Glutamatergic neuron (in vitro differentiated cells): Measurements from ENCODE around the gene LIMS2. TPM values are rescaled to one million over a fixed set of nuclear protein-coding genes. Genes with fewer than 3 reads are reported as not detected.

Experiments used
- DNase-seq: peaks from one replicate; pipeline ENCODE4 v3.0.0; 2022
- H3K27ac Mint-ChIP-seq: one replicate; pipeline ENCODE4 v1.8.0; 2020; ENCODE audit warnings: mild to moderate bottlenecking, mixed read lengths, inconsistent platforms; ENCODE audit not compliant: unreplicated experiment
- H3K27me3 Mint-ChIP-seq: one replicate; pipeline ENCODE4 v1.8.0; 2020; ENCODE audit warnings: mild to moderate bottlenecking, moderate library complexity, mixed read lengths, inconsistent platforms; ENCODE audit not compliant: unreplicated experiment
- H3K36me3 Mint-ChIP-seq: one replicate; pipeline ENCODE4 v1.8.0; 2020; ENCODE audit warnings: mild to moderate bottlenecking, mixed read lengths, inconsistent platforms; ENCODE audit not compliant: unreplicated experiment
- H3K4me1 Mint-ChIP-seq: one replicate; pipeline ENCODE4 v1.8.0; 2020; ENCODE audit warnings: mild to moderate bottlenecking, low read depth, mixed read lengths, inconsistent platforms; ENCODE audit not compliant: unreplicated experiment
- H3K4me3 Mint-ChIP-seq: one replicate; pipeline ENCODE4 v1.8.0; 2020; ENCODE audit warnings: mild to moderate bottlenecking, mixed read lengths, inconsistent platforms; ENCODE audit not compliant: unreplicated experiment
- H3K9me3 Mint-ChIP-seq: one replicate; pipeline ENCODE4 v1.8.0; 2020; ENCODE audit warnings: mild to moderate bottlenecking, moderate library complexity, mixed read lengths, inconsistent platforms; ENCODE audit not compliant: unreplicated experiment
- CTCF ChIP-seq: fragments of 200-600 bp; sonication (generic); IDR thresholded peaks from one replicate; pipeline ENCODE4 v1.5.0; 2021; ENCODE audit not compliant: partially characterized antibody, unreplicated experiment
- total RNA-seq: library from RNA; stranded (reverse); fragmentation: NEBNext Ultra II Directional; extraction: Animal tissue kit (Norgen Biotek cat#: 25700); gene quantifications from one replicate; pipeline ENCODE4 v1.2.1, GENCODE V29; 2021; ENCODE audit not compliant: unreplicated experiment

LIMS2 gene
- total RNA-seq, 1 donor from 2014 or later, result 0.29 TPM

GRCh38 chr2:127647242-127648190, 27.8 kb downstream of the LIMS2 start:
- Mint-ChIP-seq H3K36me3 (no peaks in the 10 kb centered on the region), H3K9me3 (peaks cover 6% of the 10 kb centered on the region), H3K27ac (no peak overlapping the region), H3K4me3 (no peak overlapping the region), H3K4me1 (peaks cover 5% of the 10 kb centered on the region), H3K27me3 (peaks cover 4% of the 10 kb centered on the region)
- no peak for TF ChIP-seq CTCF
- no peak for DNase-seq

- no peaks in the 10 kb centered on the region for H3K36me3 Mint-ChIP-seq
- H3K27me3 Mint-ChIP-seq, result peaks cover 4% of the 10 kb centered on the region
- H3K4me1 Mint-ChIP-seq, result peaks cover 5% of the 10 kb centered on the region
- no peak for DNase-seq
- H3K9me3 Mint-ChIP-seq, result peaks cover 6% of the 10 kb centered on the region
- no peak for TF ChIP-seq CTCF
- no peak overlapping the region for H3K27ac Mint-ChIP-seq
- no peak overlapping the region for H3K4me3 Mint-ChIP-seq
Observed at GRCh38 chr2:127646487-127647241, 28.7 kb downstream of the LIMS2 start.

GRCh38 chr2:127645395-127646291, 29.7 kb downstream of the LIMS2 start, which contains the start of gene GPR17:
Gene GPR17 (plus strand): TSS chr2:127646153. CDS start chr2:127650736, 4,583 bp downstream.
- H3K4me1 Mint-ChIP-seq, result peaks cover 5% of the 10 kb centered on the region
- peaks cover 6% of the 10 kb centered on the region for H3K9me3 Mint-ChIP-seq
- no peak for TF ChIP-seq CTCF
- H3K27ac Mint-ChIP-seq, result no peak within 1 kb of the TSS
- peaks cover 4% of the 10 kb centered on the region for H3K27me3 Mint-ChIP-seq
- H3K36me3 Mint-ChIP-seq, result no peaks in the 10 kb centered on the region
- no peak within 1 kb of the TSS for H3K4me3 Mint-ChIP-seq
- DNase-seq, result no peak

GRCh38 chr2:127645026-127645394, 30.3 kb downstream of the LIMS2 start:
- H3K4me3 Mint-ChIP-seq, result no peak overlapping the region
- H3K36me3 Mint-ChIP-seq, result no peaks in the 10 kb centered on the region
- no peak overlapping the region for H3K27ac Mint-ChIP-seq
- H3K4me1 Mint-ChIP-seq, result peaks cover 5% of the 10 kb centered on the region
- peaks cover 6% of the 10 kb centered on the region for H3K9me3 Mint-ChIP-seq
- TF ChIP-seq CTCF, result no peak
- no peak for DNase-seq
- peaks cover 4% of the 10 kb centered on the region for H3K27me3 Mint-ChIP-seq
